Measurements from ENCODE around the gene SLC35G6. TPM values are rescaled to one million over a fixed set of nuclear protein-coding genes. Genes with fewer than 3 reads are reported as not detected.
A peak's percentile ranks its signal among the peaks of the same experiment; 100 is the strongest.

The SLC35G6 gene
- total and polyA plus RNA-seq, 4 donors = not detected

- 65% methylated on average over 11 of the region's 11 CpGs for WGBS
- TF ChIP-seq RAD21 (IDR thresholded peaks at IDR 0.05) (no peak), ZBTB33 (IDR thresholded peaks at IDR 0.05) (no peak), HNF4A (conservative IDR thresholded peaks at IDR 0.05) (no peak), MAX (IDR thresholded peaks at IDR 0.05) (no peak), HNF4G (IDR thresholded peaks at IDR 0.05) (no peak), ATF3 (IDR thresholded peaks at IDR 0.05) (no peak), TAF1 (conservative IDR thresholded peaks at IDR 0.05) (no peak), REST (IDR thresholded peaks at IDR 0.05) (no peak)
- H3K9me3 ChIP-seq (ENCODE audit: control insufficient read depth in 4 of 4, low read length in 3 of 4) = no peaks in the 10 kb centered on the region
- peak overlapping the region in 1 of 3 donors; percentile 26 for H3K4me3 ChIP-seq (ENCODE audit: low read depth in 1 of 3, low read length in 3 of 3)
- H3K4me1 ChIP-seq (ENCODE audit: control insufficient read depth in 4 of 4, insufficient read depth in 4 of 4, low read length in 3 of 4) = peaks cover 20 to 48% (median 39%) of the 10 kb centered on the region in 4 donors
- H3K27me3 ChIP-seq (ENCODE audit: control insufficient read depth in 4 of 4, insufficient read depth in 4 of 4, low read length in 3 of 4) = peaks cover 0 to 3% (median 0%) of the 10 kb centered on the region in 4 donors
- no peak overlapping the region for H3K9ac ChIP-seq (ENCODE audit: low read depth in 1 of 2, low read length in 2 of 2)
- H3K27ac ChIP-seq (ENCODE audit: low read depth in 1 of 2, low read length in 2 of 2) = no peak overlapping the region
- no peak for DNase-seq (ENCODE audit: low spot score)
- no peaks in the 10 kb centered on the region for H3K36me3 ChIP-seq (ENCODE audit: control insufficient read depth in 4 of 4, insufficient read depth in 3 of 4, low read depth in 1 of 4, low read length in 3 of 4)
Measured at GRCh38 chr17:7438656-7439460, 42.4 kb upstream of the SLC35G6 start.

GRCh38 chr17:7439462-7440112 is 41.7 kb upstream of the SLC35G6 start, which contains the start of gene FGF11:
Gene FGF11 (plus strand): TSS chr17:7439512. CDS start chr17:7439621, 109 bp downstream.
- WGBS = 11% methylated on average over 50 of the region's 50 CpGs
- Histone ChIP-seq H3K36me3 (ENCODE audit: control insufficient read depth in 4 of 4, insufficient read depth in 3 of 4, low read depth in 1 of 4, low read length in 3 of 4) (no peaks in the 10 kb centered on the region), H3K9me3 (ENCODE audit: control insufficient read depth in 4 of 4, low read length in 3 of 4) (no peaks in the 10 kb centered on the region), H3K9ac (ENCODE audit: low read depth in 1 of 2, low read length in 2 of 2) (no peak within 1 kb of the TSS), H3K4me1 (ENCODE audit: control insufficient read depth in 4 of 4, insufficient read depth in 4 of 4, low read length in 3 of 4) (peaks cover 23 to 54% (median 45%) of the 10 kb centered on the region in 4 donors), H3K27ac (ENCODE audit: low read depth in 1 of 2, low read length in 2 of 2) (no peak within 1 kb of the TSS), H3K27me3 (ENCODE audit: control insufficient read depth in 4 of 4, insufficient read depth in 4 of 4, low read length in 3 of 4) (peaks cover 0 to 3% (median 0%) of the 10 kb centered on the region in 4 donors), H3K4me3 (ENCODE audit: low read depth in 1 of 3, low read length in 3 of 3) (peak within 1 kb of the TSS; percentile 26 to 30 (median 28))
- TF ChIP-seq, protein P1, sequence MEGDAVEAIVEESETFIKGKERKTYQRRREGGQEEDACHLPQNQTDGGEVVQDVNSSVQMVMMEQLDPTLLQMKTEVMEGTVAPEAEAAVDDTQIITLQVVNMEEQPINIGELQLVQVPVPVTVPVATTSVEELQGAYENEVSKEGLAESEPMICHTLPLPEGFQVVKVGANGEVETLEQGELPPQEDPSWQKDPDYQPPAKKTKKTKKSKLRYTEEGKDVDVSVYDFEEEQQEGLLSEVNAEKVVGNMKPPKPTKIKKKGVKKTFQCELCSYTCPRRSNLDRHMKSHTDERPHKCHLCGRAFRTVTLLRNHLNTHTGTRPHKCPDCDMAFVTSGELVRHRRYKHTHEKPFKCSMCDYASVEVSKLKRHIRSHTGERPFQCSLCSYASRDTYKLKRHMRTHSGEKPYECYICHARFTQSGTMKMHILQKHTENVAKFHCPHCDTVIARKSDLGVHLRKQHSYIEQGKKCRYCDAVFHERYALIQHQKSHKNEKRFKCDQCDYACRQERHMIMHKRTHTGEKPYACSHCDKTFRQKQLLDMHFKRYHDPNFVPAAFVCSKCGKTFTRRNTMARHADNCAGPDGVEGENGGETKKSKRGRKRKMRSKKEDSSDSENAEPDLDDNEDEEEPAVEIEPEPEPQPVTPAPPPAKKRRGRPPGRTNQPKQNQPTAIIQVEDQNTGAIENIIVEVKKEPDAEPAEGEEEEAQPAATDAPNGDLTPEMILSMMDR (IDR thresholded peaks at IDR 0.05; ENCODE audit: low read depth, low read length, missing input control) = no peak
- TF ChIP-seq GABPA (IDR thresholded peaks at IDR 0.05 in 1 of 2, conservative IDR thresholded peaks at IDR 0.05 in 1 of 2) (no peak), FOXA2 (IDR thresholded peaks at IDR 0.05) (no peak), HNF4G (IDR thresholded peaks at IDR 0.05) (no peak), RAD21 (IDR thresholded peaks at IDR 0.05) (no peak), EGR1 (IDR thresholded peaks at IDR 0.05; ENCODE audit: low read depth in 2 of 2) (no peak), MAX (IDR thresholded peaks at IDR 0.05) (no peak), FOXA1 (IDR thresholded peaks at IDR 0.05) (no peak), ATF3 (IDR thresholded peaks at IDR 0.05) (no peak), HNF4A (conservative IDR thresholded peaks at IDR 0.05) (no peak), JUND (IDR thresholded peaks at IDR 0.05) (no peak)
- DNase-seq (ENCODE audit: low spot score) = no peak

Data from liver (tissue), 9 donors.